Vagina (tissue), 2 donors: ENCODE measurements around the gene ANKRD63.

Source experiments
- CTCF ChIP-seq, 3 experiments: fragments of 450-650 bp in 2 of 3; fragments of 200-600 bp in 1 of 3; sonication (generic) in 1 of 3; IDR thresholded peaks; one replicate each; pipeline ENCODE4 v1.5.1; 2017 to 2019; ENCODE audit warnings: antibody characterized with exemption in 3 of 3, mild to moderate bottlenecking in 2 of 3, moderate library complexity in 2 of 3
- POLR2A ChIP-seq, 2 donors: fragments of 450-650 bp; IDR thresholded peaks; one replicate each; pipeline ENCODE4 v1.6.1; 2017; ENCODE audit warnings: antibody characterized with exemption in 2 of 2, mild to moderate bottlenecking in 2 of 2, moderate library complexity in 2 of 2
- POLR2AphosphoS5 ChIP-seq, 2 donors: sonication (generic); formaldehyde crosslinking; IDR thresholded peaks; one replicate each; pipeline ENCODE4 v1.9.0; 2017; ENCODE audit warnings: antibody characterized with exemption in 2 of 2, mild to moderate bottlenecking in 2 of 2, low read depth in 1 of 2; ENCODE audit not compliant: insufficient read depth in 1 of 2

- TF ChIP-seq CTCF (IDR thresholded peaks at IDR 0.05) (no peak), POLR2AphosphoS5 (IDR thresholded peaks at IDR 0.05; ENCODE audit: insufficient read depth in 1 of 2, low read depth in 1 of 2) (no peak), POLR2A (IDR thresholded peaks at IDR 0.05) (no peak)
Measured at GRCh38 chr15:40322531-40323238, 39.8 kb upstream of the ANKRD63 start.
